HepG2 (cell line): ENCODE measurements around the gene ETV3L. TPM values are rescaled to one million over a fixed set of nuclear protein-coding genes. Genes with fewer than 3 reads are reported as not detected.

Experiments
- CAMTA2 ChIP-seq: sonication (generic); formaldehyde crosslinking; IDR thresholded peaks from 2 replicates; pipeline ENCODE4 v1.4.0; 2020; ENCODE audit warnings: mild to moderate bottlenecking, missing genetic modification reagents, borderline replicate concordance
- CREB3 ChIP-seq: sonication (generic); formaldehyde crosslinking; IDR thresholded peaks from 2 replicates; pipeline ENCODE4 v1.5.0; 2020; ENCODE audit warnings: missing genetic modification reagents
- KDM5B ChIP-seq: sonication (generic); formaldehyde crosslinking; IDR thresholded peaks from 2 replicates; pipeline ENCODE4 v1.4.0; 2020; ENCODE audit warnings: missing genetic modification reagents, mild to moderate bottlenecking, borderline replicate concordance
- MATR3 ChIP-seq: sonication (generic); formaldehyde crosslinking; IDR thresholded peaks from 2 replicates; pipeline ENCODE4 v1.4.0; 2020; ENCODE audit warnings: missing genetic modification reagents
- NR2C2 ChIP-seq: sonication (generic); formaldehyde crosslinking; IDR thresholded peaks from 2 replicates; pipeline ENCODE4 v1.4.0; 2020; ENCODE audit warnings: missing genetic modification reagents, mild to moderate bottlenecking, moderate library complexity, borderline replicate concordance
- PBX3 ChIP-seq: sonication (generic); formaldehyde crosslinking; IDR thresholded peaks from 2 replicates; pipeline ENCODE4 v1.8.1; 2023; ENCODE audit warnings: missing genetic modification reagents, inconsistent platforms, borderline replicate concordance
- RXRA ChIP-seq: sonication (generic); formaldehyde crosslinking; IDR thresholded peaks from 2 replicates; pipeline ENCODE4 v1.5.1; 2020; ENCODE audit warnings: missing genetic modification reagents
- SKI ChIP-seq: fragments of 450-650 bp; IDR thresholded peaks from one replicate; pipeline ENCODE4 v1.6.1; 2018; ENCODE audit warnings: mild to moderate bottlenecking; ENCODE audit not compliant: partially characterized antibody
- TBP ChIP-seq: sonication (generic); formaldehyde crosslinking; IDR thresholded peaks from 2 replicates; pipeline ENCODE4 v1.5.0; 2020; ENCODE audit warnings: missing genetic modification reagents
- ZFP41 ChIP-seq: sonication (generic); formaldehyde crosslinking; IDR thresholded peaks from 2 replicates; pipeline ENCODE4 v1.4.0; 2020; ENCODE audit warnings: mild to moderate bottlenecking, missing genetic modification reagents, borderline replicate concordance
- ZNF367 ChIP-seq: sonication (generic); formaldehyde crosslinking; IDR thresholded peaks from 2 replicates; pipeline ENCODE4 v1.4.0; 2020; ENCODE audit warnings: missing genetic modification reagents, borderline replicate concordance
- ZNF414 ChIP-seq: sonication (generic); formaldehyde crosslinking; IDR thresholded peaks from 2 replicates; pipeline ENCODE4 v1.5.0; 2020; ENCODE audit warnings: missing genetic modification reagents
- ZNF501 ChIP-seq: sonication (generic); formaldehyde crosslinking; IDR thresholded peaks from 2 replicates; pipeline ENCODE4 v1.5.1; 2020; ENCODE audit warnings: mild to moderate bottlenecking, moderate library complexity, missing genetic modification reagents
- ZNF543 ChIP-seq: sonication (generic); formaldehyde crosslinking; IDR thresholded peaks from 2 replicates; pipeline ENCODE4 v1.4.0; 2020; ENCODE audit warnings: mild to moderate bottlenecking, missing genetic modification reagents
- ZNF687 ChIP-seq: sonication (generic); formaldehyde crosslinking; IDR thresholded peaks from 2 replicates; pipeline ENCODE4 v1.5.1; 2020; ENCODE audit warnings: mild to moderate bottlenecking, missing genetic modification reagents, moderate library complexity
- ZNF703 ChIP-seq: sonication (generic); formaldehyde crosslinking; IDR thresholded peaks from 2 replicates; pipeline ENCODE4 v1.5.1; 2020; ENCODE audit warnings: missing genetic modification reagents, mild to moderate bottlenecking, moderate library complexity, borderline replicate concordance
- polyA plus RNA-seq, 8 experiments: library from polyadenylated mRNA; depleted of rRNA in 3 of 8; stranded (reverse) in 7 of 8; unstranded in 1 of 8; fragments of >200 nt; fragmentation: Illumina TruSeq in 4 of 8; extraction: Trizol in 4 of 8; gene quantifications; 2 replicates each; pipeline versions ENCODE4 v1.2.1 to v1.2.3, GENCODE V29; 2011 to 2016; ENCODE audit warnings: low read depth in 4 of 8, missing spikeins in 1 of 8, mixed read lengths in 1 of 8; ENCODE audit not compliant: insufficient read depth in 1 of 8
- total RNA-seq, 5 experiments: library from RNA; depleted of rRNA; stranded (reverse); fragments of >200 nt; fragmentation: Illumina TruSeq; extraction: Trizol; gene quantifications; 2 replicates each; pipeline ENCODE4 v1.2.3, GENCODE V29; 2016; ENCODE audit warnings: low read depth in 1 of 5
- TF ChIP-seq, protein P1 (sequence below): sonication (generic); formaldehyde crosslinking; IDR thresholded peaks from 2 replicates; pipeline ENCODE4 v1.4.0; 2020; ENCODE audit warnings: mild to moderate bottlenecking, missing genetic modification reagents, borderline replicate concordance

ETV3L gene
- total and polyA plus RNA-seq, 2 of the 13 experiments (the other 11 are each of a cell fraction or from before 2014, with no cell fraction given), result not detected

- TF ChIP-seq CREB3 (CRISPR knock-in tag), result no peak
- no peak for TF ChIP-seq ZNF543
- no peak for TF ChIP-seq NR2C2 (CRISPR knock-in tag)
- TF ChIP-seq TBP (CRISPR knock-in tag), result no peak
- TF ChIP-seq PBX3, result no peak
- peak; percentile 22; the same call in 1 of the 2 replicates for TF ChIP-seq KDM5B (CRISPR knock-in tag)
- peak; percentile 58; the same call in 1 of the 2 replicates for TF ChIP-seq RXRA (CRISPR knock-in tag)
- TF ChIP-seq ZNF367, result no peak
- TF ChIP-seq ZNF501 (CRISPR knock-in tag), result peak; percentile 62; the same call in 1 of the 2 replicates
- TF ChIP-seq ZNF703, result no peak
- no peak for TF ChIP-seq ZNF414 (CRISPR knock-in tag)
- TF ChIP-seq, protein P1, sequence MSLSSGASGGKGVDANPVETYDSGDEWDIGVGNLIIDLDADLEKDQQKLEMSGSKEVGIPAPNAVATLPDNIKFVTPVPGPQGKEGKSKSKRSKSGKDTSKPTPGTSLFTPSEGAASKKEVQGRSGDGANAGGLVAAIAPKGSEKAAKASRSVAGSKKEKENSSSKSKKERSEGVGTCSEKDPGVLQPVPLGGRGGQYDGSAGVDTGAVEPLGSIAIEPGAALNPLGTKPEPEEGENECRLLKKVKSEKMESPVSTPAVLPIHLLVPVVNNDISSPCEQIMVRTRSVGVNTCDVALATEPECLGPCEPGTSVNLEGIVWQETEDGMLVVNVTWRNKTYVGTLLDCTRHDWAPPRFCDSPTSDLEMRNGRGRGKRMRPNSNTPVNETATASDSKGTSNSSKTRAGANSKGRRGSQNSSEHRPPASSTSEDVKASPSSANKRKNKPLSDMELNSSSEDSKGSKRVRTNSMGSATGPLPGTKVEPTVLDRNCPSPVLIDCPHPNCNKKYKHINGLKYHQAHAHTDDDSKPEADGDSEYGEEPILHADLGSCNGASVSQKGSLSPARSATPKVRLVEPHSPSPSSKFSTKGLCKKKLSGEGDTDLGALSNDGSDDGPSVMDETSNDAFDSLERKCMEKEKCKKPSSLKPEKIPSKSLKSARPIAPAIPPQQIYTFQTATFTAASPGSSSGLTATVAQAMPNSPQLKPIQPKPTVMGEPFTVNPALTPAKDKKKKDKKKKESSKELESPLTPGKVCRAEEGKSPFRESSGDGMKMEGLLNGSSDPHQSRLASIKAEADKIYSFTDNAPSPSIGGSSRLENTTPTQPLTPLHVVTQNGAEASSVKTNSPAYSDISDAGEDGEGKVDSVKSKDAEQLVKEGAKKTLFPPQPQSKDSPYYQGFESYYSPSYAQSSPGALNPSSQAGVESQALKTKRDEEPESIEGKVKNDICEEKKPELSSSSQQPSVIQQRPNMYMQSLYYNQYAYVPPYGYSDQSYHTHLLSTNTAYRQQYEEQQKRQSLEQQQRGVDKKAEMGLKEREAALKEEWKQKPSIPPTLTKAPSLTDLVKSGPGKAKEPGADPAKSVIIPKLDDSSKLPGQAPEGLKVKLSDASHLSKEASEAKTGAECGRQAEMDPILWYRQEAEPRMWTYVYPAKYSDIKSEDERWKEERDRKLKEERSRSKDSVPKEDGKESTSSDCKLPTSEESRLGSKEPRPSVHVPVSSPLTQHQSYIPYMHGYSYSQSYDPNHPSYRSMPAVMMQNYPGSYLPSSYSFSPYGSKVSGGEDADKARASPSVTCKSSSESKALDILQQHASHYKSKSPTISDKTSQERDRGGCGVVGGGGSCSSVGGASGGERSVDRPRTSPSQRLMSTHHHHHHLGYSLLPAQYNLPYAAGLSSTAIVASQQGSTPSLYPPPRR, result no peak
- no peak for TF ChIP-seq SKI
- no peak for TF ChIP-seq CAMTA2 (CRISPR knock-in tag)
- no peak for TF ChIP-seq MATR3 (CRISPR knock-in tag)
- TF ChIP-seq ZFP41 (CRISPR knock-in tag), result no peak
- peak; percentile 80 for TF ChIP-seq ZNF687
Measured at GRCh38 chr1:157073944-157074685, 25.5 kb downstream of the ETV3L start (continued).
